GM12878 (cell line): ENCODE results near the gene IGSF22. TPM values are rescaled to one million over a fixed set of nuclear protein-coding genes. Genes with fewer than 3 reads are reported as not detected.

Source experiments
- ATAC-seq: fragments of 200-7000 bp; cut with Tn5 transposase; 3 replicates; pipeline ENCODE4 v1.9.1; 2020; ENCODE audit warnings: mild to moderate bottlenecking, moderate library complexity
- BruUV-seq: library from RNA; stranded (reverse); fragments of 400-500 nt; replicated peaks from 2 replicates; lab custom pipeline; 2021; lab: Mats Ljungman, UMichigan
- CTCF ChIA-PET: fragments of 300-600 bp; sonication (Branson Sonifier 250); formaldehyde crosslinking; extraction: SDS; loops from one replicate; lab custom pipeline; 2021; ENCODE audit warnings: inconsistent platforms; lab: Yijun Ruan, JAX
- POLR2A ChIA-PET: fragments of 350-600 bp; formaldehyde crosslinking; extraction: SDS; loops from one replicate; lab custom pipeline; 2021; ENCODE audit warnings: inconsistent platforms; lab: Charles Lee
- RAD21 ChIA-PET: fragments of 300-600 bp; sonication (Branson Sonifier 250); formaldehyde crosslinking; loops from one replicate; lab custom pipeline; 2023; ENCODE audit warnings: antibody characterized with exemption; ENCODE audit not compliant: unreplicated experiment; lab: Charles Lee
- SMC1A ChIA-PET: fragments of 300-600 bp; sonication (Branson Sonifier 250); formaldehyde crosslinking; loops from one replicate; lab custom pipeline; 2023; ENCODE audit not compliant: unreplicated experiment, uncharacterized antibody; lab: Charles Lee
- DNase-seq: peaks from one replicate; pipeline ENCODE4 v3.0.0-alpha.2; 2011; ENCODE audit warnings: low read depth, low spot score
- FAIRE-seq: peaks from 3 replicates; lab custom pipeline; 2011; peaks lifted over from hg19 to GRCh38; lab: Jason Lieb, UNC
- H2AFZ ChIP-seq: 2 replicates; pipeline ENCODE4 v1.6.0; 2011; ENCODE audit warnings: low read depth, low read length, control low read depth; ENCODE audit not compliant: control insufficient read depth
- H3K27ac ChIP-seq: 2 replicates; pipeline ENCODE4 v1.5.1; 2011; ENCODE audit warnings: control low read depth; ENCODE audit not compliant: control insufficient read depth, insufficient read depth
- H3K27me3 ChIP-seq, 2 experiments: replicated peaks in 1 of 2; 2 replicates each; pipeline versions ENCODE4 v1.6.0 to v1.6.1; 2011; ENCODE audit warnings: low read length in 1 of 2; ENCODE audit not compliant: control insufficient read depth in 2 of 2, insufficient read depth in 2 of 2
- H3K36me3 ChIP-seq, 2 experiments: 2 replicates each; pipeline ENCODE4 v1.5.1; 2011; ENCODE audit warnings: low read length in 1 of 2; ENCODE audit not compliant: control insufficient read depth in 2 of 2, insufficient read depth in 2 of 2
- H3K4me1 ChIP-seq: 2 replicates; pipeline ENCODE4 v1.6.1; 2011; ENCODE audit warnings: mild to moderate bottlenecking, low read length, moderate library complexity, mixed read lengths; ENCODE audit not compliant: control insufficient read depth, insufficient read depth
- H3K4me2 ChIP-seq: 2 replicates; pipeline ENCODE4 v1.6.0; 2011; ENCODE audit warnings: control low read depth; ENCODE audit not compliant: control insufficient read depth, insufficient read depth
- H3K4me3 ChIP-seq: fragments of 200-600 bp; sonication (generic); 2 replicates; pipeline ENCODE4 v1.5.1; 2016
- H3K79me2 ChIP-seq: 2 replicates; pipeline ENCODE4 v1.6.0; 2011; ENCODE audit warnings: low read length; ENCODE audit not compliant: control insufficient read depth, insufficient read depth
- H3K9ac ChIP-seq: 2 replicates; pipeline ENCODE4 v1.8.0; 2011; ENCODE audit warnings: low read length, control low read depth, mixed read lengths; ENCODE audit not compliant: control insufficient read depth, insufficient read depth
- H3K9me3 ChIP-seq: replicated peaks from 3 replicates; pipeline ENCODE4 v1.5.1; 2011; ENCODE audit warnings: mild to moderate bottlenecking, low read length; ENCODE audit not compliant: control insufficient read depth, insufficient read depth
- H4K20me1 ChIP-seq: 2 replicates; pipeline ENCODE4 v1.6.0; 2011; ENCODE audit not compliant: control insufficient read depth, insufficient read depth
- GATAD2B ChIP-seq: fragments of 450-650 bp; conservative IDR thresholded peaks from 2 replicates; pipeline ENCODE4 v1.6.1; 2017; ENCODE audit warnings: low read depth, mild to moderate bottlenecking, moderate library complexity
- JUNB ChIP-seq: IDR thresholded peaks from 2 replicates; pipeline ENCODE4 v1.6.1; 2016; ENCODE audit warnings: antibody characterized with exemption, mild to moderate bottlenecking
- KAT2A ChIP-seq: conservative IDR thresholded peaks from 2 replicates; pipeline ENCODE4 v1.6.1; 2011; ENCODE audit warnings: low read depth, low read length; ENCODE audit not compliant: control insufficient read depth
- KLF5 ChIP-seq: fragments of 450-650 bp; IDR thresholded peaks from 2 replicates; pipeline ENCODE4 v1.6.1; 2014; ENCODE audit warnings: mild to moderate bottlenecking; ENCODE audit not compliant: partially characterized antibody
- NBN ChIP-seq: fragments of 450-650 bp; IDR thresholded peaks from 2 replicates; pipeline ENCODE4 v1.6.1; 2016
- PAX5 ChIP-seq: IDR thresholded peaks from 2 replicates; pipeline ENCODE4 v1.6.1; 2011; ENCODE audit warnings: low read depth, low read length, borderline replicate concordance
- POLR2A ChIP-seq: IDR thresholded peaks from 2 replicates; pipeline ENCODE4 v1.6.1; 2011; ENCODE audit warnings: low read depth, mild to moderate bottlenecking, low read length
- RFX5 ChIP-seq: IDR thresholded peaks from 2 replicates; pipeline ENCODE4 v1.6.1; 2011; ENCODE audit warnings: low read depth, low read length, improper control_type of control experiment
- TAF1 ChIP-seq: IDR thresholded peaks from 2 replicates; pipeline ENCODE4 v1.6.1; 2011; ENCODE audit warnings: mild to moderate bottlenecking, low read depth, low read length, borderline replicate concordance
- TCF3 ChIP-seq: IDR thresholded peaks from 2 replicates; pipeline ENCODE4 v1.6.1; 2012; ENCODE audit warnings: low read depth, mild to moderate bottlenecking, low read length, borderline replicate concordance; ENCODE audit not compliant: insufficient read depth
- ZNF384 ChIP-seq: IDR thresholded peaks from 2 replicates; pipeline ENCODE4 v1.6.1; 2012; ENCODE audit warnings: low read depth, mild to moderate bottlenecking, low read length, improper control_type of control experiment, borderline replicate concordance
- WGBS: methylation state at CpG from one replicate; pipeline ENCODE4 v1.1.6; 2016; ENCODE audit warnings: low lambda C conversion rate; ENCODE audit not compliant: insufficient replicate concordance, insufficient coverage; ENCODE audit errors: missing lambda C conversion rate; 5-methylcytosine and 5-hydroxymethylcytosine counted together
- in situ Hi-C: fragments of 300-500 bp; cut with MboI; formaldehyde crosslinking; loops from 9 replicates; pipeline ENCODE4 v1.14.3; 2018; ENCODE audit warnings: mixed read lengths
- intact Hi-C: fragments of 100-400 bp; cut with micrococcal nuclease; formaldehyde crosslinking; loops from one replicate; pipeline ENCODE4 v1.14.2; 2022; ENCODE audit not compliant: unreplicated experiment
- polyA plus RNA-seq, 11 experiments: library from polyadenylated mRNA; depleted of rRNA in 4 of 11; unstranded in 6 of 11; stranded (reverse) in 5 of 11; fragments of >200 nt; fragmentation: Nextera tagmentation in 4 of 11; fragmentation: Illumina TruSeq in 1 of 11; extraction: Ambion mirVana in 4 of 11; extraction: Trizol in 1 of 11; gene quantifications; 1 replicate in 1 of 11; 2 replicates in 10 of 11; pipeline versions ENCODE4 v1.2.1 to v1.2.3, GENCODE V29; 2011 to 2016; ENCODE audit warnings: inconsistent platforms in 2 of 11, missing spikeins in 2 of 11, low read depth in 1 of 11
- total RNA-seq, 4 experiments: library from RNA; depleted of rRNA in 3 of 4; stranded (reverse); fragments of >200 nt in 3 of 4; fragmentation: Illumina TruSeq in 1 of 4; extraction: Trizol in 1 of 4; gene quantifications; 2 replicates each; pipeline versions ENCODE4 v1.2.1 to v1.2.3, GENCODE V29; 2013 to 2021
- TF ChIP-seq, protein P1 (sequence below), 3 experiments: IDR thresholded peaks in 2 of 3; conservative IDR thresholded peaks in 1 of 3; 2 replicates each; pipeline ENCODE4 v1.5.1; 2011; ENCODE audit warnings: low read depth in 3 of 3, low read length in 3 of 3, mild to moderate bottlenecking in 3 of 3, control low read depth in 2 of 3, moderate library complexity in 2 of 3, inconsistent platforms in 1 of 3, mixed read lengths in 1 of 3; ENCODE audit not compliant: control insufficient read depth in 2 of 3, insufficient read depth in 1 of 3; ENCODE audit errors: extremely low read depth in 1 of 3
- TF ChIP-seq, protein P2 (sequence below): fragments of 450-650 bp; IDR thresholded peaks from 2 replicates; pipeline ENCODE4 v1.6.1; 2017; ENCODE audit warnings: antibody characterized with exemption, mild to moderate bottlenecking, moderate library complexity
- TF ChIP-seq, protein P3 (sequence below): fragments of 450-650 bp; IDR thresholded peaks from 2 replicates; pipeline ENCODE4 v1.6.1; 2017; ENCODE audit warnings: borderline replicate concordance

The IGSF22 gene
- total and polyA plus RNA-seq, 10 of the 15 experiments (the other 5 are each of a cell fraction or from before 2014, with no cell fraction given), result 0.02 to 0.18 TPM; not detected in 8

DNA sequence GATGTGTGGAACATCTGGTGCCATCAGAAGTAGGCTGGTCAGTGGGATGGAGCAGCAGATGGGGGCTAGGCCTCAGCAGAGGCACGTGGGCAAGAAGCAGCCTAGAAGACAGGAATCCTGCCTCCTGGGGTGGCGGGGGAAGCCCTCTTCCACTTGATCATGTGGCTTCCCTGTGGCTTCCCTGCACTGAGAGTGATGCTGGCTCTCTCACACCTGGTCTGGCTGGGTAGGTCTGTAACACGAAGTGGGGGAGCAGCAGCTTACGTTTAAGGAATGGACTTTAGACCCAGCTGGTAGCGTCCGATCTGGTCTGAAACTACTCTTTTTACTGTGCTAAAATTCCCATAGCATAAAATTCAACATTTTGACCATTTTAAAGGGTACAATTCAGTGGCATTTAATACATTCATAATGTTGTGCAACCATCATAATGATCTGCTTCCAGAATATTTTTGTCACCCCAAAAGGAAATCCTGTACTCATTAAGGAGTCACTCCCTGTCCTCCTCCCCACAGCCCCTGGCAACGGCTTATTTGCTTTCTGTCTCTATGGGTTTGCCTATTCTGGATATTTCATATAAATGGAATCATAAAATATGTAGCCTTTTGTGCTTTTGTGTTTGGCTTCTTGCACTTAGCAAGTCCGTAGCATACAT lies 43.9 kb upstream of the IGSF22 start:
- Histone ChIP-seq H4K20me1 (no peaks in the 10 kb centered on the region), H3K27me3 (no peaks in the 10 kb centered on the region), H3K4me2 (peak overlapping the region; percentile 40), H3K4me1 (peaks cover 38% of the 10 kb centered on the region), H3K79me2 (no peaks in the 10 kb centered on the region), H3K9ac (no peak overlapping the region), H3K36me3 (no peaks in the 10 kb centered on the region), H3K9me3 (no peaks in the 10 kb centered on the region; the same call in 2 of the 3 replicates), H3K27ac (no peak overlapping the region; the same call in 1 of the 2 replicates), H2AFZ (no peak overlapping the region), H3K4me3 (no peak overlapping the region)
- RAD21 ChIA-PET, result interaction anchor here (0.6 to 3.0 kb wide), 6 partner anchors 36 to 526 kb away, joined by 3 to 17 read pairs (median 7); partner anchors contain the start of genes LDHA and SPTY2D1
- no TSS peak for BruUV-seq
- CTCF ChIA-PET, result interaction anchor here (0.6 to 24.2 kb wide), 9 partner anchors 8 to 526 kb away, joined by 3 to 494 read pairs (median 6); partner anchors contain the start of gene IGSF22
- POLR2A ChIA-PET, result interaction anchor here (0.8 to 1.4 kb wide), 3 partner anchors 9 to 180 kb away, joined by 3 to 4 read pairs (median 4); no protein-coding TSS in a partner anchor
- SMC1A ChIA-PET, result interaction anchor here (0.8 to 4.8 kb wide), 7 partner anchors 25 to 48 kb away, joined by 3 to 44 read pairs (median 4); no protein-coding TSS in a partner anchor
- whole genome bisulfite sequencing, result 24% methylated on average over 8 of the region's 8 CpGs
- ATAC-seq (peak; percentile 78), DNase-seq (peak; percentile 66), FAIRE-seq (peak; percentile 57)
- in situ Hi-C loops (no loop called here), intact Hi-C loops (loop anchor here (5.0 kb wide), 1 partner anchor 243 kb away; the partner anchor contains the start of gene TSG101)
- TF ChIP-seq, protein P1, sequence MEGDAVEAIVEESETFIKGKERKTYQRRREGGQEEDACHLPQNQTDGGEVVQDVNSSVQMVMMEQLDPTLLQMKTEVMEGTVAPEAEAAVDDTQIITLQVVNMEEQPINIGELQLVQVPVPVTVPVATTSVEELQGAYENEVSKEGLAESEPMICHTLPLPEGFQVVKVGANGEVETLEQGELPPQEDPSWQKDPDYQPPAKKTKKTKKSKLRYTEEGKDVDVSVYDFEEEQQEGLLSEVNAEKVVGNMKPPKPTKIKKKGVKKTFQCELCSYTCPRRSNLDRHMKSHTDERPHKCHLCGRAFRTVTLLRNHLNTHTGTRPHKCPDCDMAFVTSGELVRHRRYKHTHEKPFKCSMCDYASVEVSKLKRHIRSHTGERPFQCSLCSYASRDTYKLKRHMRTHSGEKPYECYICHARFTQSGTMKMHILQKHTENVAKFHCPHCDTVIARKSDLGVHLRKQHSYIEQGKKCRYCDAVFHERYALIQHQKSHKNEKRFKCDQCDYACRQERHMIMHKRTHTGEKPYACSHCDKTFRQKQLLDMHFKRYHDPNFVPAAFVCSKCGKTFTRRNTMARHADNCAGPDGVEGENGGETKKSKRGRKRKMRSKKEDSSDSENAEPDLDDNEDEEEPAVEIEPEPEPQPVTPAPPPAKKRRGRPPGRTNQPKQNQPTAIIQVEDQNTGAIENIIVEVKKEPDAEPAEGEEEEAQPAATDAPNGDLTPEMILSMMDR (IDR thresholded peaks at IDR 0.05 in 2 of 3, conservative IDR thresholded peaks at IDR 0.05 in 1 of 3; ENCODE audit: control insufficient read depth in 2 of 3, extremely low read depth in 1 of 3, insufficient read depth in 1 of 3, low read depth in 3 of 3, low read length in 3 of 3), result no peak
- TF ChIP-seq PAX5 (peak; percentile 57; the same call in 1 of the 2 replicates), GATAD2B (peak; percentile 81), ZNF384 (no peak), POLR2A (no peak), TAF1 (no peak), TCF3 (peak; percentile 96), KLF5 (no peak), KAT2A (no peak), RFX5 (no peak), NBN (peak; percentile 81; the same call in 1 of the 2 replicates), JUNB (peak; percentile 48; the same call in 1 of the 2 replicates)
- TF ChIP-seq, protein P2, sequence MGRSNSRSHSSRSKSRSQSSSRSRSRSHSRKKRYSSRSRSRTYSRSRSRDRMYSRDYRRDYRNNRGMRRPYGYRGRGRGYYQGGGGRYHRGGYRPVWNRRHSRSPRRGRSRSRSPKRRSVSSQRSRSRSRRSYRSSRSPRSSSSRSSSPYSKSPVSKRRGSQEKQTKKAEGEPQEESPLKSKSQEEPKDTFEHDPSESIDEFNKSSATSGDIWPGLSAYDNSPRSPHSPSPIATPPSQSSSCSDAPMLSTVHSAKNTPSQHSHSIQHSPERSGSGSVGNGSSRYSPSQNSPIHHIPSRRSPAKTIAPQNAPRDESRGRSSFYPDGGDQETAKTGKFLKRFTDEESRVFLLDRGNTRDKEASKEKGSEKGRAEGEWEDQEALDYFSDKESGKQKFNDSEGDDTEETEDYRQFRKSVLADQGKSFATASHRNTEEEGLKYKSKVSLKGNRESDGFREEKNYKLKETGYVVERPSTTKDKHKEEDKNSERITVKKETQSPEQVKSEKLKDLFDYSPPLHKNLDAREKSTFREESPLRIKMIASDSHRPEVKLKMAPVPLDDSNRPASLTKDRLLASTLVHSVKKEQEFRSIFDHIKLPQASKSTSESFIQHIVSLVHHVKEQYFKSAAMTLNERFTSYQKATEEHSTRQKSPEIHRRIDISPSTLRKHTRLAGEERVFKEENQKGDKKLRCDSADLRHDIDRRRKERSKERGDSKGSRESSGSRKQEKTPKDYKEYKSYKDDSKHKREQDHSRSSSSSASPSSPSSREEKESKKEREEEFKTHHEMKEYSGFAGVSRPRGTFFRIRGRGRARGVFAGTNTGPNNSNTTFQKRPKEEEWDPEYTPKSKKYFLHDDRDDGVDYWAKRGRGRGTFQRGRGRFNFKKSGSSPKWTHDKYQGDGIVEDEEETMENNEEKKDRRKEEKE, result no peak
- TF ChIP-seq, protein P3, sequence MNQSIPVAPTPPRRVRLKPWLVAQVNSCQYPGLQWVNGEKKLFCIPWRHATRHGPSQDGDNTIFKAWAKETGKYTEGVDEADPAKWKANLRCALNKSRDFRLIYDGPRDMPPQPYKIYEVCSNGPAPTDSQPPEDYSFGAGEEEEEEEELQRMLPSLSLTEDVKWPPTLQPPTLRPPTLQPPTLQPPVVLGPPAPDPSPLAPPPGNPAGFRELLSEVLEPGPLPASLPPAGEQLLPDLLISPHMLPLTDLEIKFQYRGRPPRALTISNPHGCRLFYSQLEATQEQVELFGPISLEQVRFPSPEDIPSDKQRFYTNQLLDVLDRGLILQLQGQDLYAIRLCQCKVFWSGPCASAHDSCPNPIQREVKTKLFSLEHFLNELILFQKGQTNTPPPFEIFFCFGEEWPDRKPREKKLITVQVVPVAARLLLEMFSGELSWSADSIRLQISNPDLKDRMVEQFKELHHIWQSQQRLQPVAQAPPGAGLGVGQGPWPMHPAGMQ, result no peak
